Mammary epithelial cell (primary cell): ENCODE results near the gene TUBG1.

Experiments used
- CTCF ChIP-seq, 2 donors: IDR thresholded peaks in 1 of 2; conservative IDR thresholded peaks in 1 of 2; 2 replicates each; pipeline ENCODE4 v1.5.1; 2011 to 2012; ENCODE audit warnings: inconsistent platforms in 2 of 2, low read length in 2 of 2, mild to moderate bottlenecking in 2 of 2, control low read depth in 1 of 2, low read depth in 1 of 2; ENCODE audit not compliant: insufficient read depth in 1 of 2; ENCODE audit errors: extremely low read depth in 1 of 2
- EZH2 ChIP-seq: IDR thresholded peaks from 2 replicates; pipeline ENCODE4 v1.6.1; 2012; ENCODE audit warnings: low read length, inconsistent platforms, borderline replicate concordance

GRCh38 chr17:42560246-42560645 lies 49.2 kb upstream of the TUBG1 start:
- TF ChIP-seq CTCF (conservative IDR thresholded peaks at IDR 0.05 in 1 of 2, IDR thresholded peaks at IDR 0.05 in 1 of 2; ENCODE audit: extremely low read depth in 1 of 2, insufficient read depth in 1 of 2, low read depth in 1 of 2, low read length in 2 of 2) (no peak), EZH2 (no peak)
